GM12865 (cell line): ENCODE results near the gene CKAP2L.

Experiments
- DNase-seq: peaks from one replicate; pipeline ENCODE4 v3.0.0; 2010; ENCODE audit warnings: low read depth
- H3K4me3 ChIP-seq: 2 replicates; pipeline ENCODE4 v1.5.1; 2011; ENCODE audit warnings: mild to moderate bottlenecking, low read depth, low read length, control low read depth
- CTCF ChIP-seq: IDR thresholded peaks from 2 replicates; pipeline ENCODE4 v1.5.1; 2011; ENCODE audit warnings: low read length, control low read depth, low read depth, inconsistent platforms; ENCODE audit not compliant: insufficient read depth; ENCODE audit errors: missing control alignments

The CKAP2L gene

GRCh38 chr2:112754564-112754963 lies 9.8 kb downstream of the CKAP2L start:
- no peak for TF ChIP-seq CTCF
- DNase-seq, result no peak
- no peak overlapping the region for H3K4me3 ChIP-seq

- DNase-seq, result peak; percentile 7
- TF ChIP-seq CTCF, result no peak
- H3K4me3 ChIP-seq, result no peak overlapping the region
Measured at GRCh38 chr2:112752667-112753066, 11.7 kb downstream of the CKAP2L start.

- no peak for DNase-seq
- no peak overlapping the region for H3K4me3 ChIP-seq
- no peak for TF ChIP-seq CTCF
Measured at GRCh38 chr2:112751451-112752197, 12.8 kb downstream of the CKAP2L start.

GRCh38 chr2:112750560-112750843 lies 13.9 kb downstream of the CKAP2L start:
- TF ChIP-seq CTCF, result no peak
- DNase-seq, result no peak
- no peak overlapping the region for H3K4me3 ChIP-seq

- DNase-seq, result peak; percentile 84
- H3K4me3 ChIP-seq, result no peak overlapping the region
- peak; percentile 96 for TF ChIP-seq CTCF
Measured at GRCh38 chr2:112749755-112750559, 14.5 kb downstream of the CKAP2L start.

- H3K4me3 ChIP-seq, result no peak overlapping the region
- no peak for DNase-seq
- TF ChIP-seq CTCF, result no peak
Measured at GRCh38 chr2:112740527-112740926, 23.9 kb downstream of the CKAP2L start.
